OCI-LY7 (cell line): ENCODE data around the gene LTBP4.

ENCODE experiments used
- CTCF ChIP-seq: fragments of 200-600 bp; sonication (generic); conservative IDR thresholded peaks from 2 replicates; pipeline ENCODE4 v1.5.1; 2014; ENCODE audit warnings: mild to moderate bottlenecking, antibody characterized with exemption, low read length, moderate library complexity, mixed read lengths
- EZH2phosphoT487 ChIP-seq: fragments of 200-600 bp; sonication (generic); IDR thresholded peaks from 2 replicates; pipeline ENCODE4 v1.6.1; 2018; ENCODE audit warnings: low read depth, borderline replicate concordance, mild to moderate bottlenecking, mixed run types, antibody characterized with exemption, low read length, moderate library complexity, mixed read lengths

GRCh38 chr19:40673397-40673796 is 72.2 kb downstream of the LTBP4 start:
- TF ChIP-seq CTCF (no peak), EZH2phosphoT487 (no peak)
